GM18907 (cell line): ENCODE data around the gene TMEM109.

Experiments
- ATAC-seq: cut with Tn5 transposase; IDR thresholded peaks from one replicate; pipeline ENCODE4 v1.9.1; 2021; ENCODE audit warnings: mild to moderate bottlenecking, moderate library complexity; ENCODE audit not compliant: unreplicated experiment

Gene TMEM109

DNA sequence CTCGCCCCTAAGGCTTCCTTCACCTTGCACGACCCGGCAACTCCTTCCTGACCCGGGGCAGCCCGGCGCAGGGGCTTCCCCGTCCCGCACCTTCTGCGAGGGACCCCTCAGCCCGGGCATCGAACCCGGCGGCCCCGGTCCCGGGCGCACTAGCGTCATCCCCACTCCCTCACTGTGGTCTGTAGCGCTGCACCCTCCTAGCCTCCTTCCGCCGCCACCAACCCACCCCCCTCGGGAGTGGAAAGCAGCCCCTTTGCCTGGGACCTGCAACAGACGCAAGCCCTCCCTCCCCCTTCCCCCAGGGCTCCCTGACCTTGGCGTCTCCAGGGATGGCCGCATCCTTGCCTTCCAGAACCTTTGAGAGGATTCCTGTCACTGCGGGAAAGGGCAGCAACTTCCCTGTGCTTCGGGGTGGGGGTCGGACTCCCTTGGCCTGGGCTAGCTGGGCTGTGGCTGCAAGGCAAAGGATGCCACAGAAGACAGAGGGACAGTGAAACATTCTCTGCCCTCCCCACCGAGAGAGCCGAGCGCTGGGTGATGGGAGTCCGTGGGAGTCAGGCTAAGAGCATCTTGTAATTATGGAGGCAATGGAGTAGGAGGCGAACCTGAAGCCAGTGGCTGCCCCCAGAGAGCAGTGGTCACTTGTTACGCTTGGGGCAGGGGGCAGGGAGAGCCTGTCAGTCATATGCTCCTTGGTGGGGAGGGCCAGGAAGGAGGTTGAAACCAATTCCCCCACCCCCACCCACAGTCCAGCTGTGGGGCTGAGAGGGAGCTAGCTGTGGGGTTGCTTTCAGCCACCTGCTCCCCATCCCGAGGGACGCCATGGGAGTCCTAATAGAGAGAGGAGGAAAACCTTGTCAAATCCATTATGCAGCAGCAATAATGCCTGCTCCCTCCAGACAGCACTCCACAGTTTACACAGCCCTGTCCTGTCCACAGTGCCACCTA is 11.2 kb downstream of the TMEM109 start:
- no peak for ATAC-seq

DNA sequence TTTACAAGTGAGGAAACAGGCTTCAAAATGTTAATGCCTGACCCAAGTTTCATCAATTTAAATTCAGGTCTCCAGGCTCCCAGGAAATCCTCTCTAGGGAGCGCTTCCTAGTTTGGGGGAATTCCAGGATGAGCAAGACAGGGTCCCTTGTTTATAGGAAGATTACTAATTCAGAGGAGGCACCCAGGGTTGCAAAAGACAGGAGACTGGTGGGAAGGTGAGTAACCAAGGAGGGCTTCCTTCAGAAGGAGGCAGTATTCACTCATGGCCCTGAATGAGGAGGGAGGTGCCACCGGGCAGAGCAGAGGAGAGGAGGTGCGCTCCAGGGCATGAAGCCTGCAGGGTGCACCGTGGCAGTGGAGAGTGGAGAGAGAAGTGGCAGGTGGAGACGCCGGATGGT is 11.9 kb downstream of the TMEM109 start:
- no peak for ATAC-seq

DNA sequence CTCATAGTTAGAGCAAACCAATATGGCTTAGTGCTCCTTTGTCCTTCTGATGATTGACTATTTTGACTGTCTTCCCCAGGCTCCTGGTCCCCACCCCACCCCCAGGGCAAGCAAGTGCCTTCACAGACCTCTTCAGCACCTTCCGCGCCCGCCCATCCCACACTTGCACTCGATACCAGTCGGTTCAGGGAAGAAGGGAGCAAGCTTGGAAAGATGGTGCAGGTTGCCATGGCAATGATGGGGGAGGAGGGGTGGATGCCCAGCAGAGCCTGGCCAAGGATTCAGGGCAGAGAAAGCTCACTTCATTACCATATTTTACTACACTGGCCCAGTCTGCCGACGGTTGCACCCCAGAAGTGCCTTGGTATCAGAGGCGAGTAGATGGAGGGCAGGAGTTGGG is 12.5 kb downstream of the TMEM109 start:
- no peak for ATAC-seq

DNA sequence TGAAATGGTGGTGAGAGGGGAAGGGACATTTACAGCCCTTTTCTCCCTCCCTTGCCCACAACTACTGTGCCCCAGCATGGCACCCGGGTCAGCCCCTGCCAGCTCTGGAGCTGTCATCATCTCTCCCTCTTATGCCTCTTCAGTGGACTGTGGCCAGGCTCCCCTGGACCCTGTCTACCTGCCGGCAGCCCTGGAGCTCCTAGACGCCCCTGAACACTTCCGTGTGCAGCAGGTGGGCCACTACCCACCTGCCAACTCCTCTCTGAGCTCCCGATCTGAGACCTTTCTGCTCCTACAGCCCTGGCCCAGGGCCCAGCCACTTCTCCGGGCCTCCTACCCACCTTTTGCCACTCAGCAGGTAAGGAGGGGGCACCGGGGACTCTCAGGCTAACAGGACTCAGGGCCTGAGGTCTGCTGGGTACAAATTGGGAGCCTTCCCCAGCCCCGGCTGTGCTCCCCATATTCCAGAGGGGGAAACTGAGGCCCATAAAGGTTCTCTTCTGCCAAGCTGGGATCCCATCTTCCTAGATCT is 13.2 kb downstream of the TMEM109 start:
- ATAC-seq: no peak

DNA sequence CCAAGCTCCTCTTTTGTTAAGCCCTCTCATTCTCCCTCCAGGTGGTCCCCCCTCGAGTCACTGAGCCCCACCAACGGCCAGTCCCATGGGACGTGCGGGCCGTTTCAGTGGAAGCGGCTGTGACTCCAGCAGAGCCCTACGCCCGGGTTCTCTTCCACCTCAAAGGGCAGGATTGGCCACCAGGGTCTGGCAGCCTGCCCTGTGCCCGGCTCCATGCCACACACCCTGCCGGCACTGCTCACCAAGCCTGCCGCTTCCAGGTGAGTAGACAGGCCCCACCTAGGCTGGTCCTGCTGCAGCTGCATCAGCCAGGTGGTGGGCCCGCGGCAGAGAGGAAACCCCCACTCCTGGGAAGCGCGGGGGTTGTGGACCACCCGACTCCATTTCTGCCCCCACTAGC is 13.6 kb downstream of the TMEM109 start:
- no peak for ATAC-seq

DNA sequence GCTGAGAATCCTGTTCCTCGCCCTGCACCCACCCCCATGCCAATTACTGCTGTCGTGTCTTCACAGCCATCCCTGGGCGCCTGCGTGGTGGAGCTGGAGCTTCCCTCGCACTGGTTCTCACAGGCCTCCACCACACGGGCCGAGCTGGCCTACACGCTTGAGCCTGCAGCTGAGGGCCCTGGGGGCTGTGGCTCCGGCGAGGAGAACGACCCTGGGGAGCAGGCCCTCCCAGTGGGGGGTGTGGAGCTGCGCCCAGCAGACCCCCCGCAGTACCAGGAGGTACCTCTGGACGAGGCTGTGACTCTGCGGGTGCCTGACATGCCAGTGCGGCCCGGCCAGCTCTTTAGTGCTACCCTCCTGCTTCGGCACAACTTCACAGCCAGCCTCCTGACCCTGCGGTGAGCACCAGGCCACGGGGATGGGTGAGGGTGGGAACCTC is 14.6 kb downstream of the TMEM109 start:
- no peak for ATAC-seq

DNA sequence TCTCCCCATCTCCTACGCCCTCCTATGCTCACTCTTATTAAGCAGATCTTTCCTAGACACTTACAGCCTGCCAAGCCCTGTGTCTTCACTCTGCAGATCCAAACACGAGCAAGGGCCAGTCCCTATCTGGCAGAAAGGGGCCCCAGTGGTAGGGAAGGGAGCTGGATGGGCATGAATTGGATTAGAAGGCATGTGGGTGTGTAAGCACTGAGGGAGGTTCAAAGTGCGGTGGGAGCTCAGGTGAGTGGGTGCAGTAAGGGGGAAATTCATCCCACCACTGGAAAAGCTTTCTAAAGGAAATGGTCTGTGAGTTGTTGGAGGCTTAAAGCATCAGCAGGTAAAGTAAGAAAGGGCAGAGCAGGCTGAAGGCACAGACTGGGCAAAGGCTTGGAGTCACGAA is 15.8 kb downstream of the TMEM109 start:
- no peak for ATAC-seq

DNA sequence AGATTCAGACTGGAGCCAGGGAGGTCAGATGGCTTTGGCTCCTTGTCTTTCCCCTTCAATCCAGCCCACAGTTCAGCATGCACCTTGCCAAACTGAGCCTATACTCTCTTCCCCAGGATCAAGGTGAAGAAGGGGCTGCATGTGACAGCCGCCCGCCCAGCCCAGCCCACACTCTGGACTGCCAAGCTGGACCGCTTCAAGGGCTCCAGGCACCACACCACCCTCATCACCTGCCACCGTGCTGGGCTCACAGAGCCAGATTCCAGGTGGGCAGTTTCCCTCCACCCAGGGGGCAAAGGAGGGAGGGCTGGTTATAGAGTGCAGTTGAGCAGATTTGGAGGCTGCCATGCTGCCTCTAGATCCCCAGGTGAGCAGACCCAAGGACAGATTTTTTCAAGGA is 16.4 kb downstream of the TMEM109 start:
- ATAC-seq: no peak

DNA sequence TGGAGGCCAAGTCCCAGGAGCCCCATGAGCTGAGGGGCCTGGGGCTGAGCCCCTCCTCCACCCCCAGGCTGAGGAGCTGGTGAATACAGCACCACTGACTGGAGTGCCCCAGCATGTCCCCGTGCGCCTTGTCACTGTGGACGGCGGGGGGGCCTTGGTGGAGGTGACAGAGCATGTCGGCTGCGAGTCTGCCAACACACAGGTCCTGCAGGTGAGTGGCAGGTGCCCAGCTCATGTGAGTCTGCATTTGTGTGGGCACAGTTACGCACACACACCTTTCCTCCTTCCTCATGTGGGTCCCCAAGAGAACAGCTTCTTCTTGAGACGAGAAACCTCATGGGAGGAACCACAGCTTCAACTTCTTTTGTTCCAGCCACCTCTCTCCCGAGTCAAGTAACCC is 18.0 kb downstream of the TMEM109 start:
- no peak for ATAC-seq

DNA sequence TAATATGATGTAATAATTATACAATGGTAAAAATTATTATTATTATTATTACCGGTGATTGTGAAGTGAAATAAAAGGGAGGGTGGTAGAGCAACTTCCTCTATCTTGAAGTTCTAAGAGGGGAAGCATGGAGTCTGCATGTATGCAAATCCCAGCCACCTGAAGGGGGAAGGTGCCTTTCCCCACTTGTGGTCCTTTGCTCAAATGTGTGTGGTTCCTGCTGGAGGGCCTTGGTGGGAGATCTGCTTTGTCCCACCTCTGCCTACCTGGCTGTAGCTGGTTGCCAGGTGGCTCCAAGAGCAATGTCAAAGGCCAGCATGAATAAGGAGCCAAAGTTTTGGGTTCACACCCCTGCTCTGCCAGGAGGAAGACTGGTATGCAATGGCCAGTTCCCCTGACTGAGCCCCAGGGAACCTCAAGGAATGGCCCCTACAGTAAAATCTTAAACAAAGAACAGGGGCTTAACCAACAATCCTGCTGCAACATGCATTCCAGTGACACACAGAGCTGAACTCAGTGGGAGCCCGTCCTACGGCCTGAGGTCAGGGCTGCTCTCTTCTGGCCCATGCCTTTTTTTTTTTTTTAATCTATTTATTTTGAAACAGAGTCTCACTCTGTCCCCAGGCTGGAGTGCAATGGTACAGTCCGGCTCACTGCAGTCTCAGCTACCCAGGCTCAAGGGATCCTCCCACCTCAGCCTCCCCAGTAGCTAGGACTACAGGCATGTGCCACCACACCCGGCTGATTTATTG is 18.8 kb downstream of the TMEM109 start:
- no peak for ATAC-seq

DNA sequence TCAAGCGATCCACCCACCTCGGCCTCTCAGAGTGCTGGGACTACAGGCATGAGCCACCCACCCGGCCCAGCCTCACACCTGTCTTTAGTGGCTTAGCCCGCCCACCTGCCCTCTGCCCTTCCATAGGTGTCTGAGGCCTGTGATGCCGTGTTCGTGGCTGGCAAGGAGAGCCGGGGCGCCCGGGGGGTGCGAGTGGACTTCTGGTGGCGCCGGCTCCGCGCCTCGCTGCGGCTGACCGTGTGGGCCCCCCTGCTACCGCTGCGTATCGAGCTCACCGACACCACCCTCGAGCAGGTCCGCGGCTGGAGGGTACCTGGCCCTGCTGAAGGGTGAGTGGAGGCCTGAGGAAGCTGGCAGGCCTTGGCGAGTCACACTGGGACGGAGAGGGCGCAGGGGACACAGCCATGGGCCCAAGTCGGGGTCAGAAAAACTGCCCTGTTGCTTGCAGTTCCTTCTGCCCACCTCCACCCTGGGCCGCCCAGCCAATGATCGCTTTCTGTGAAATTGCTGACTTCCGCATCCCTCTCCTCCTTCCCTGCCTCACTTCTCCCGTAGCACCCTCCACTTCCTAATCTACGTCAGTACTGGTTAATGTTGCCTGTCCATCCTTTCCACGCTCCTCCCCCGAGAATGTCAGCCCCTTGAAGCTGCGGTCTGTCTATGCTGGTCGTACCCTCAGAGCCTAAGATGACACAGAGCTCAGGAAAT is 19.6 kb downstream of the TMEM109 start:
- ATAC-seq: no peak

DNA sequence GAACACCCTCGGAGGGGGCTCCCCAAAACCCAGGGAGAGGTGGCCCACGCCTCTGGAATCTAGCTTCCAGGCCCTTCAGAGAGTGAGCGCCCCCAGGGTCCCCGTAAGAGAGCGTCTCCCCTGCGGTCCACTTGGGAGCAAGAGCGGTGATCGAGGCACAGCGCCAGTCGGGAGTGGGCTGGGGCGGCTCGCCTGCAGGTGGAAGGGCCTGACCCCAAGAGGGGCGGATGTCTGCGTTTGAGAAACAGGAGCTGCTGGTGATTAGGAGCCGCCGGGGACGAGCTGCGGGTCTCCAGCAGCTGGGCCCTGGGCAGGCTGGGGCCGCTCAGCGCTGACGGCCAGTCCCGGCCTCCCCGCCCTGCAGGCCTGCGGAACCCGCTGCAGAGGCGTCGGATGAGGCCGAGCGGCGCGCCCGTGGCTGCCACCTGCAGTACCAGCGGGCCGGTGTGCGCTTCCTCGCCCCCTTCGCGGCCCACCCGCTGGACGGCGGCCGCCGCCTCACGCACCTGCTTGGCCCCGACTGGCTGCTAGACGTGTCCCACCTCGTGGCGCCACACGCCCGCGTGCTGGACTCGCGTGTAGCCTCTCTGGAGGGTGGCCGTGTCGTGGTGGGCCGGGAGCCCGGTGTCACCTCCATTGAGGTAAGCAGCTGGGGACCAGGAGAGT is 20.3 kb downstream of the TMEM109 start:
- ATAC-seq: no peak

DNA sequence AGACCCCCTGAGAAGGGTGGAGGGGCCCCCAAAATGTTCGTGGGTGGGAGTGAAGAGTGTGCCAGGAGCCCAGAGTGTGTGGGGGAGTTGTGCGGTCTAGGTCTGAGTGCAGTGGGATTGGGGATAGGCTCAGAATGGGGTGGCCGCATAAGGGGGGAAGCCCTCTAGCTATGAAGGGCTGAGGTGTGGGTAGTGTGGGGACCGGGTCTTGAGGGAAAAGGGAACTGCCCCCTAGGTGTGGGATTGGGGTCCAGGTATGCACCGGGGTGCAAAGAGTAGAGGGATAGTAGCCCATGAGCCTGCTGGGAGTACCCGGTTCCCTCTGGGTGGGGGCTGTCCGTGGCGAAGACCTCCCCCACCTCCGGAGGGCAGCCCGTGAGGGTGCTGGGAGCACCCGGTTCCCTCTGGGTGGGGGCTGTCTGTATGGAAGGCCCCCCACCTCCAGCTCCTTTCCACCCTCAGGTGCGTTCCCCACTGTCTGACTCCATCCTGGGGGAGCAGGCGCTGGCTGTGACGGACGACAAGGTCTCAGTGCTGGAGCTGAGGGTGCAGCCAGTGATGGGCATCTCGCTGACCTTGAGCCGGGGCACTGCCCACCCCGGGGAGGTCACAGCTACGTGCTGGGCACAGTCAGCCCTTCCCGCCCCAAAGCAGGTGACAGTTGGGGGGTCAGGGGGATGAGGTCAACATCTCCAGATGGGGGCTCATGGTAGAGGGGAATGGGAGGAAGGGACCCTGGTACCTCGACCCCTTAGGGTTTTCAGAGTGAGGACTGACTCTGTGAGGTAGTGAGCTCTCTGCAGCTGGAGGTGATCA is 21.0 kb downstream of the TMEM109 start:
- no peak for ATAC-seq

DNA sequence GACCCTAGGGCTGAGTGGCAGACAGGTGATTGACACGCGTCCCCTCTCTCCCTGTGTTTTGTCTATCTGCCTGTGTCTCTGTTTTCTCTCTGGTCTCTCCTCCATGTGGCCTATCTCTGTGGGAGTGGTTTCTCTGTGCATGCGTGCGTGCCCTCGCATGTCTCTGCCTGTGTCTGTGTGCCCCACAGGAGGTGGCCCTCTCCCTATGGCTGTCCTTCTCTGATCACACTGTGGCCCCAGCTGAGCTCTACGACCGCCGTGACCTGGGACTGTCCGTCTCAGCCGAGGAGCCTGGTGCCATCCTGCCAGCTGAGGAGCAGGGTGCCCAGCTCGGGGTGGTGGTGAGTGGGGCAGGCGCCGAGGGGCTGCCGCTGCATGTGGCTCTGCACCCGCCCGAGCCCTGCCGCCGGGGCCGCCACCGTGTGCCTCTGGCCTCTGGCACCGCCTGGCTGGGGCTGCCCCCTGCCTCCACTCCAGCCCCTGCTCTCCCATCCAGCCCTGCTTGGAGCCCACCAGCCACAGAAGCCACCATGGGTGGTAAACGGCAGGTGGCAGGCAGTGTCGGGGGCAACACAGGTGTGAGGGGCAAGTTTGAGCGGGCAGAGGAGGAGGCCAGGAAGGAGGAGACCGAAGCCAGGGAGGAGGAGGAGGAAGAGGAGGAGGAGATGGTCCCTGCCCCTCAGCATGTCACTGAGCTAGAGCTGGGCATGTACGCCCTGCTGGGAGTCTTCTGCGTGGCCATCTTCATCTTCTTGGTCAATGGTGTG is 21.9 kb downstream of the TMEM109 start:
- ATAC-seq: no peak

DNA sequence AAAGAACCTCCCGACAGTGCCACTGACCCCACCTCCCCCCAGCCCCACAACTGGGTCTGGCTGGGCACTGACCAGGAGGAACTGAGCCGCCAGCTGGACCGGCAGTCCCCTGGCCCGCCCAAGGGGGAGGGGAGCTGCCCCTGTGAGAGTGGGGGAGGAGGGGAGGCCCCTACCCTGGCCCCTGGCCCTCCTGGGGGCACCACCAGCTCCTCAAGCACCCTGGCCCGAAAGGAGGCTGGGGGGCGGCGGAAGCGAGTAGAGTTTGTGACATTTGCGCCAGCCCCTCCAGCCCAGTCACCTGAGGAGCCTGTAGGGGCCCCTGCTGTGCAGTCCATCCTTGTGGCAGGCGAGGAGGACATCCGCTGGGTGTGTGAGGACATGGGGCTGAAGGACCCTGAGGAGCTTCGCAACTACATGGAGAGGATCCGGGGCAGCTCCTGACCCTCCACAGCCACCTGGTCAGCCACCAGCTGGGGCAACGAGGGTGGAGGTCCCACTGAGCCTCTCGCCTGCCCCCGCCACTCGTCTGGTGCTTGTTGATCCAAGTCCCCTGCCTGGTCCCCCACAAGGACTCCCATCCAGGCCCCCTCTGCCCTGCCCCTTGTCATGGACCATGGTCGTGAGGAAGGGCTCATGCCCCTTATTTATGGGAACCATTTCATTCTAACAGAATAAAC is 22.6 kb downstream of the TMEM109 start:
- ATAC-seq: no peak

DNA sequence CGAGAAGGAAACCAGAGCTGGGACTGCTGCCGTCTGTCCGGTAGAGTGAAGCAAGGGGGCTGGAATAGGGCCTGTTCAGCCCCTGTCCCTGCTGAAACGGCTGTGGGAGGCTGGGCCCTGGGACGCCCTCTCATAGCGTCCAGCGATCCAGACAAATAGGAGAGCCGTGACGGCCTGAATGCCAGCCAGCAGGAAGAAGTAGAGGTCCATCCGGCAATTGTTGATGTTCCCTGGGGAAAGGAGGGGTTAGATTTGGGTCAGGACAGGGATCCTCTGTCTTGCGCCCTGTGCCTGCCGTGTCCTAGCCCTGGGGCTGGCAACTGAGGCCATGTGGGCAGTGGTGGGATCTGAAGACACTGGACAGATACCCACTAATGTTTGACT is 23.2 kb downstream of the TMEM109 start:
- ATAC-seq: no peak

DNA sequence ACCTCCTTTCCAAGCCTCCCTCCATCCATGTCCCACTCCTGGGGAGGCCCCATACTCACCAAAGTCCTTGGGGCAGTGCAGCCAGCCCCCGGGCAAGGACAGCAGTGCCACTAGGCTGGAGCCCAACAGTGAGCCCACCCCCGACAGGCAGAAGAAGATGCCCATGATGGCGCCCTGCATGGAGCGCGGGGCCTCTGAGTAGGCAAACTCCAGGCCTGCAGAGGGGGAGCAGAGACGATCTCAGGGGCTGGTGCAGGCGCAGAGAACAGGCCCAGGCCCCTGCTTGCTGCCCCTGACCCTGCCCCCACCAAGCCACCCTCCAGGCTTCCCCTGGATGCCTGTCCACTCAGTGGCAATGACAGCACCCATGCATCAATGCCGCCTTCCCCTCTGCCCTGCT is 23.9 kb downstream of the TMEM109 start:
- no peak for ATAC-seq

DNA sequence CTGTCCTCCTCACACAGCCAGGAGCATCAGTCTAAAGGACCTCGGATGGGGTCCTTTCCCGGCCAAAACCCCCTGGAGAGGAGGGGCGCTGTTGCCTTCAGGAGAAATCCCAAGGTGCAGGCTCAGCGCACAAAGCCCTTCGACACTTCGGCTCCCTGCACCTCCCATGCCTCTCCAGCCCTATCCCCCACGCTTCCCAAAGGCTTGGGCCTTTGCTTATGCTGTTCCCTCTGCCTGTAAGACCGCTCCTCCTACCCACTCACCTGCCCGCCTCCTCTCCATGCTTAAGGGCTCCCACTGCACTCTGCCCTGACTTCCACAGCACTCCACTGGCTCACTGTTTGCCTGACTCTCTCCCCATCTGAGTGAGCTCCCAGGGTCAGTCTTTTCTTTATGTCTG is 24.5 kb downstream of the TMEM109 start:
- no peak for ATAC-seq

DNA sequence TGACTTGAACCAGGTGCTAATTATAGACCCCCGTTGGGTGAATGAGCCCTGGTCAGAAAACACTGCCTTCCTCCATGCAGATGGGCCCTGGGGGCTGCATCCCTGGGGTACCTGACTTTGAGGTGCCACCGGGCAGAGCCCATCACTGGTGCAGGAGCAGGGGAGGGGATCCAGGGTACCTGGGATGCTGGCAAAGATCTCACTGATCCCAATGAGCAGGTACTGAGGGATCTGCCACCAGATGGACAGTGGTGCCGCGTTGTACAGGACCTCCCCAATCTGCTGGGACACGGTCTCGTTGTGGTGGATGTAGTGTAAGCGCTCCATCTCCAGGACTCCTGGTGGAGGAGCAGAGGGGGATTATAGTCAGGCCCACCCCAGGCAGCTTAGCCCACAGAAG is 25.3 kb downstream of the TMEM109 start:
- no peak for ATAC-seq
